Vagina (tissue), 2 donors: Measurements from ENCODE around the gene NETO1.

ENCODE experiments used
- POLR2A ChIP-seq, 2 donors: fragments of 450-650 bp; IDR thresholded peaks; one replicate each; pipeline ENCODE4 v1.6.1; 2017; ENCODE audit warnings: antibody characterized with exemption in 2 of 2, mild to moderate bottlenecking in 2 of 2, moderate library complexity in 2 of 2
- POLR2AphosphoS5 ChIP-seq, 2 donors: sonication (generic); formaldehyde crosslinking; IDR thresholded peaks; one replicate each; pipeline ENCODE4 v1.9.0; 2017; ENCODE audit warnings: antibody characterized with exemption in 2 of 2, mild to moderate bottlenecking in 2 of 2, low read depth in 1 of 2; ENCODE audit not compliant: insufficient read depth in 1 of 2

GRCh38 chr18:72843743-72844142, 24.0 kb downstream of the NETO1 start:
- TF ChIP-seq POLR2A (IDR thresholded peaks at IDR 0.05) (no peak), POLR2AphosphoS5 (IDR thresholded peaks at IDR 0.05; ENCODE audit: insufficient read depth in 1 of 2, low read depth in 1 of 2) (no peak)
